ENCODE results near the gene HBE1.
"Not testable (repeated sequence)": the region's sequence is repeated elsewhere in the genome, so short reads cannot be mapped to it uniquely, and the experiment has no call there.

Gene HBE1

GRCh38 chr11:5257296-5257695 lies 12.4 kb downstream of the HBE1 start:
- in situ Hi-C loops (cut with MboI; ENCODE audit: low pct_unique_long_range_greater_than_20kb, low sequenced_read_pairs): no loop called here
- no peak for DNase-seq

GRCh38 chr11:5254646-5255413 lies 14.9 kb downstream of the HBE1 start, which contains the start of gene HBG2:
TSS of gene HBG2 (minus strand) at chr11:5254781. CDS start at chr11:5254728, 53 bp downstream.
- in situ Hi-C loops (cut with MboI; ENCODE audit: low pct_unique_long_range_greater_than_20kb, low sequenced_read_pairs); DNase-seq: not testable (repeated sequence)

- not testable (repeated sequence) for DNase-seq
These were observed 15.7 kb downstream of the HBE1 start for GRCh38 chr11:5254023-5254422.

GRCh38 chr11:5253440-5253839 lies 16.3 kb downstream of the HBE1 start:
- in situ Hi-C loops (cut with MboI; ENCODE audit: low pct_unique_long_range_greater_than_20kb, low sequenced_read_pairs); DNase-seq: not testable (repeated sequence)

More at GRCh38 chr11:5254023-5254422, 15.7 kb downstream of the HBE1 start:
- in situ Hi-C loops (cut with MboI; ENCODE audit: low pct_unique_long_range_greater_than_20kb, low sequenced_read_pairs): not testable (repeated sequence)

GRCh38 chr11:5252919-5253265 lies 16.9 kb downstream of the HBE1 start:
- DNase-seq: no peak
- in situ Hi-C loops (cut with MboI; ENCODE audit: low pct_unique_long_range_greater_than_20kb, low sequenced_read_pairs): no loop called here

- in situ Hi-C loops (cut with MboI; ENCODE audit: low pct_unique_long_range_greater_than_20kb, low sequenced_read_pairs): no loop called here
- DNase-seq: no peak
These were observed 17.4 kb downstream of the HBE1 start for GRCh38 chr11:5252192-5252918.

- in situ Hi-C loops (cut with MboI; ENCODE audit: low pct_unique_long_range_greater_than_20kb, low sequenced_read_pairs): no loop called here
- DNase-seq: no peak
These were observed 18.0 kb downstream of the HBE1 start for GRCh38 chr11:5251746-5252145.

GRCh38 chr11:5250543-5251204 lies 19.1 kb downstream of the HBE1 start:
- DNase-seq: no peak
- in situ Hi-C loops (cut with MboI; ENCODE audit: low pct_unique_long_range_greater_than_20kb, low sequenced_read_pairs): no loop called here

GRCh38 chr11:5249807-5250396 lies 19.8 kb downstream of the HBE1 start, which contains the start of gene HBG1:
TSS of gene HBG1 (minus strand) at chr11:5249857. CDS start at chr11:5249804, 53 bp downstream.
- in situ Hi-C loops (cut with MboI; ENCODE audit: low pct_unique_long_range_greater_than_20kb, low sequenced_read_pairs); DNase-seq: not testable (repeated sequence)

GRCh38 chr11:5248498-5248897 lies 21.2 kb downstream of the HBE1 start:
- in situ Hi-C loops (cut with MboI; ENCODE audit: low pct_unique_long_range_greater_than_20kb, low sequenced_read_pairs); DNase-seq: not testable (repeated sequence)

- DNase-seq: no peak
- in situ Hi-C loops (cut with MboI; ENCODE audit: low pct_unique_long_range_greater_than_20kb, low sequenced_read_pairs): no loop called here
These were observed 22.1 kb downstream of the HBE1 start for GRCh38 chr11:5247472-5248192.

- DNase-seq: no peak
- in situ Hi-C loops (cut with MboI; ENCODE audit: low pct_unique_long_range_greater_than_20kb, low sequenced_read_pairs): no loop called here
These were observed 22.8 kb downstream of the HBE1 start for GRCh38 chr11:5246772-5247471.

- in situ Hi-C loops (cut with MboI; ENCODE audit: low pct_unique_long_range_greater_than_20kb, low sequenced_read_pairs): no loop called here
These were observed 24.6 kb downstream of the HBE1 start for GRCh38 chr11:5245155-5245554.

GRCh38 chr11:5243816-5244180 lies 25.9 kb downstream of the HBE1 start:
- in situ Hi-C loops (cut with MboI; ENCODE audit: low pct_unique_long_range_greater_than_20kb, low sequenced_read_pairs): no loop called here
- no peak for DNase-seq

More at GRCh38 chr11:5245155-5245554, 24.6 kb downstream of the HBE1 start:
- DNase-seq: no peak

GRCh38 chr11:5242933-5243815 lies 26.6 kb downstream of the HBE1 start:
- no peak for DNase-seq
- in situ Hi-C loops (cut with MboI; ENCODE audit: low pct_unique_long_range_greater_than_20kb, low sequenced_read_pairs): no loop called here

GRCh38 chr11:5242208-5242607 lies 27.5 kb downstream of the HBE1 start:
- DNase-seq: no peak
- in situ Hi-C loops (cut with MboI; ENCODE audit: low pct_unique_long_range_greater_than_20kb, low sequenced_read_pairs): no loop called here

- DNase-seq: no peak
- in situ Hi-C loops (cut with MboI; ENCODE audit: low pct_unique_long_range_greater_than_20kb, low sequenced_read_pairs): no loop called here
These were observed 28.3 kb downstream of the HBE1 start for GRCh38 chr11:5241458-5241857.

All from KBM-7 (cell line).